Measurements from ENCODE around the gene RIMBP2. TPM values are rescaled to one million over a fixed set of nuclear protein-coding genes. Genes with fewer than 3 reads are reported as not detected.

Gene RIMBP2
- total RNA-seq, 1 donor from 2014 or later = not detected

GRCh38 chr12:130529781-130530180 is 186.3 kb downstream of the RIMBP2 start:
- DNase-seq = no peak

DNA sequence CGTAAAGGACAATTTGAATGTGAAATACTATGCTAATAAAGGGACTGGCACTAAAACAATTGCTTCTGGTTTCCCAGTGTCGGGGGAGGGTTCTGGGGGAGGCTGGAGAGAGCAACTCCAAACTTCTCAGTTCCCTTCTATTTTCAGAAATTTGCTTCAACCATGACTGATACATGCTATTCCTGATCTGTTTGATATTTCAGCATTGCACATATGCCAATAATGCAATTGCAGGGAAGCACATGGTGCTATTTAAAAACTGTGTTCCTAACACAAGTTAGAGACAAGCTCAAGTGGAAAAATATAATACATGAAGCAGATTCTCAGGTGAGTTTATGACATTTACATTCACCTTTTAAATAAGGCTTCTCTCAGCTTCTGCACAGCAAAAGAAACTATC is 188.9 kb downstream of the RIMBP2 start:
- DNase-seq = no peak

DNA sequence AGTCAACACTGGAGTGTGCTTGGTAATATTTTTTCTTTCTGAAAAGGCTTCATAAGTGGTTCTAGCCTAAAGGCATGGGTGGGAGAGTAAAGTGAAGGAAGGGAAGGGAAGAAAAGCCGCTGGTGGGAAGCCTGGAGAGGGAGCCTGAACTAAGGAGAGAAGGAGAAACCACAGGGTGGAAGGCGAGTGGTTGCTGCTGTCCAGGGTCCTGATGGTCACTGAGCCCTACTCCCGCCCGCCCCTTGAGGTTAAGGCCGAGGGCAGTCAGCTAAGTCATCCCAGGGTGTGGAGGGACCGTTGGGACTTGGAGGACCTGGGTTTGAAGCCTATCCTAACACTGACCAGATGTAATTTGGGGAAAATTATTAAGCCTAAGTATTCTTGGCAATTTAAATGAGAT is 189.3 kb downstream of the RIMBP2 start:
- no peak for DNase-seq

DNA sequence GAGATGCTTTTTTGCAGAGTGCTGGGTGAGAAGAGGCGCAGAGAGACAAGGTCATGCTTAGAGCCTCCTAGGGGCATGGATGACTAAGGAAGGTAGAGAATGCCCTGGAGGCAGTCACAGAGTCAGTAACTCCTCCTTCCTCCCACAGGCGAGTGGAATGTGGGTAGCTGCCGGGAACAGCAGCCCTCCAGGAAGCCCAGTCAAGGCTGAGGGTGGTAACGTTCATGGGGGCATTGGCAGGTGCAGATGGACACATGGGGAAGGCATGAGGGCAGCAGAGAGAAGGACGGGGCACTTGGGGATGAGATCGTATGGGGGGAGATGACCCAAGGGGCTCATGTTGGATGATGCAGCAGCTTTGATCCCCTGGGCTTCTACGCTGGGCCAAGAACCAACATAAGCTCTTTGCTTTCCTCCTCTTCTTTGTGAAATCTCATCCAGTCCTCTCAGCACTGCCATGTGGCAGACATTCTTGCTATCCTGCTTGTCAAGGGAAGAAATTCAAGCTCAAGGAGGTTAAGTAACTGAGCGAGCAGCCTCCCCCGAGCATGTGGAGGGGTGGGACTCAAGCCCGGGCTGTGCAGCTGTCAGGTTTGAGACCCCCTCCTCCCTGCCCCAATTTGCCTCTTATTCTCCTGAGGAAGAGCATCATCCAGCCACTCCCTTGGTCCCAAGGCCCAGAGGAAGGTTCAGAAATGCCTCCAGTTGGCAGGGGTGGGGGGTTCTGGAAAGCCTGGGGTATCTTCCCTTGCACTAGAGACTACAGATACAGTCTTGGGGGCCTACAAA is 190.5 kb downstream of the RIMBP2 start:
- DNase-seq = no peak

- no peak for DNase-seq
Measured at GRCh38 chr12:130524759-130525158, 191.3 kb downstream of the RIMBP2 start.

DNA sequence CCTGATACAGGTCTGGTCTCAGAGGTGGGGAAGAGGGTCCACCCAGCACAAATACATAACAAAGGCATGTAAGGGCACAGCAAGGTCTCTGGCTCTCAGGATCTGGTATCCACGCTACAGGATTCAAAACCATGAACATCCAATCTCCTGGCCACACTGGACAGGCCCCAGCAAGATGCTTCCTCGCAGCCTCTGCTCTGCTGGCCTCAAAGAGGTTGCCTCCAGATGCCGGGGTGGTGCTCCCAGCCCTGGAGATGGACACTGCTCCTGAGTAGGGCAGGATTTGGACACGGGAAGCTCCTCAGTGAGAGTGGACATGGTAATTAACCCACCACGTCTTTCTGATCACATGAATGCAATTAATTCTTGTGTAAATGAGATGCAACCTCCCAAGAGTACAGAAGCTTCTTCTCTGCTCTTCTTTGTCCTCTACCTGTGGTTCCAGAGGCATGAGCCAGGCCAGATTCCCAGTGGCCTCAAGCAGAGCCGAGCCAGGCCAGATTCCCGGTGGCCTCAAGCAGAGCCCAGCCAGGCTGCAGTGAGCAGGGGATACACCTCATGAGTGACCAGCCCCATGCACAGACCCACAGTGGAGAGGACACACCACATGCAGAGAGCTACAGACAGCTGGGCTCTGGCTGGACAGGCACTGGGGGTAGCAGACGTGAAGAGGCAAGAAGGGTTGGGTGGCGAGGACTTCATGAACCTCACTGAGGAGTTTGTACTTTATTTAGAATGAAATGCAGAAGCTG is 192.1 kb downstream of the RIMBP2 start:
- no peak for DNase-seq

DNA sequence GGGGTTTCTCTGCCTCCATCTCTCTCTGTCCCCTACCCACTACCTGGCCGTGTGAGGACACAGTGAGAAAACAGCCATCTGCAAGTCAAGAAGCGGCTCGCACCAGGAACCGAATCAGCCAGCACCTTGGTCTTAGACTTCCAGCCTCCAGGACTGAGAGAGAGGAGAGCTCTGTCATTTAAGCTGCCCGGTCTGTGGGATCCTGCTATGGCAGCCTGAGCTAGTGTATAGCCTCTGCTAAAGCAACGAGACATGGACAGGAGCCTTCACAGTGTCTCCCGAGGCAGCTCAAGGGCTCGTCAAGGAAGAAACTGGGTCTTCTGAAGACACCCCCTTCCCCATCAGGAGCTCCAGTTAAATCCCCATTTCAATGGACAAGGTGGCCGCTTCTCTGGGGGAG is 192.9 kb downstream of the RIMBP2 start:
- DNase-seq = no peak

DNA sequence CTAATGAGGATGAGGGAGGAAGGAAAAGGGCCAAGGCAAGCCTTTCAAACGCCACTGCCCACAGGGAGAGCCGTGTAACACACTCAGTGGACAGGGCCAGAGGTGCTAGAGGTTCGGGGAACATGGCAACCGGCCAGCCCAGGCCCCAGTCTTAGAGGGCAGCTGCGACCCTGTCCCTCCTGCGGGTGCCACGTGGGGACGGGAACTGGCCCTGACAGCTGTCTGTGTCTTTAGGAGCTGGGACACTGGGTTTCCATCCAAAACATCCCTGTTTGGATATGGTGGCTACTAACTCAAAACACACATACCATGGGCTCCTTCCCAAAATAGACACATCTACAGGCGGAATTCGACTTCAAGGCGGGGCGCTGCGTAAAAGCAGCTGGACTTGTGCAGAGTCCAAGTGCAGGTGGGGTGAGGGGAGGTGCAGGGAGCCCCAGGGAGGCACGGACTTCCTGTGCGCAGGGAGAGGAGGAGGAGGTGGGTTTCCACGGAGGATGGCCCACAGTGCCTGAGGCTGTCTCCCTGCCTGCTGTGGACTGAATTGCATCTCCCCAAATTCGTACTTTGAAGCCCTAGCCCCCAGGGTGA is 193.8 kb downstream of the RIMBP2 start:
- DNase-seq = no peak

GRCh38 chr12:130521375-130522124 is 194.5 kb downstream of the RIMBP2 start:
- no peak for DNase-seq

GRCh38 chr12:130520784-130521183 is 195.3 kb downstream of the RIMBP2 start:
- DNase-seq = no peak

GRCh38 chr12:130517588-130517987 is 198.5 kb downstream of the RIMBP2 start:
- DNase-seq = no peak

GRCh38 chr12:130514149-130514551 is 201.9 kb downstream of the RIMBP2 start:
- no peak for DNase-seq

DNA sequence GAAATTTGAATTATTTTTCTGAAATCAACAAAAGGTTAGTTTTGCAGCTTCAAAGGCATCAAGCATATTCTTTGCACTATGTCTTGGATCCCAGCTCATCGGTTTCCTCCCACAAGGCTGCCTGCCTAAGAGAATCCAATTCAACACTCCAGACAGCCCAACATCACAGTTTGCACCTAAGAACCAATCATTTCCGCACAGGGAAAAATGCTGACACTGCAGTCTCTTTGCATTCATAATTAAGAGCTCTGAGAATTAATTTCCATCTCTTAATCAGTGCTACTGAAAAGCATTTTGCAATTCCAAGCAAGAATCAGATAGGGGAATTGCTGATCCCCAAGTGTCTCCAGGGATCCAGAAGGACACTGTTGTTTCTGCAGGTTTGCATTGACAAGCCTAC is 202.5 kb downstream of the RIMBP2 start:
- DNase-seq = no peak

DNA sequence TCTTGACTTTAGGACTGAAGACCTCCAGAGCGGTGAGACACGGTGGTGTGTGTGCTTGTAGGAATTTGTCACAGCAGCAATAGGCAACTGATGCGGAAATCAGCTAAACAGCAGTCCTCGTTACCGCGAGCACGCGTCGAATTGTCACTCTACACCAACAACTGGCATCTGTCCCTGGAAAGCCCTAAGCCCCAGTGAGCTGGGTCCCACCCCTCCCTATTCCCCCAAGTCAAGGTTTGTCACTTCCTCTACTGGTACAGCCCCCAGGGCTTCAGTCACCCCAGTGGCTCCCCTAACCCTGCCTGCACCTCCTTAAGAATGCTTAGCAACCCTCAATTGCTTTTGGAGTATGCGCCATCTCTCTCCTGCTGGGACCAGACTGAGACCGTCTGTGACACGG is 204.8 kb downstream of the RIMBP2 start:
- DNase-seq = no peak

- DNase-seq = no peak
Measured at GRCh38 chr12:130509454-130509853, 206.6 kb downstream of the RIMBP2 start.

GRCh38 chr12:130508847-130509246 is 207.3 kb downstream of the RIMBP2 start:
- DNase-seq = no peak

DNA sequence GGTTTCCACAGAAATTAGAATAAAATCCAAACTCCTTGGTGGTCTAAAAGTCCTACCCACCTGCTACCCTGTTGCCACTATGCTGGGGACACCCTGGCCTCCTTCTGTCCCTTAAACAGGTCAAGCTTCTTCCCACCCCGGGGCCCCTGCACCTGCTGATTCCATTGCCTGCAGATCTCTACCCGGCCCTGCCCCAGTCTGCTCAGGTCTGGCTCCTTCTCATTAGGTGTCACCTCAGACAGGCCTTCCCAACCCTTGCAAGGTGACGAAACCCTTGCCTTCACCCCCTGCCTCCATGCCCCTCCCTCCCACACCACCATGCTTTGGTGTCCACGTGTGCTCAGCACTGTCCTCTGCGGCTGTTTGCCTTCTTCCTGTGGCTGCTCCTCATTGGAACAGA is 207.8 kb downstream of the RIMBP2 start:
- no peak for DNase-seq

DNA sequence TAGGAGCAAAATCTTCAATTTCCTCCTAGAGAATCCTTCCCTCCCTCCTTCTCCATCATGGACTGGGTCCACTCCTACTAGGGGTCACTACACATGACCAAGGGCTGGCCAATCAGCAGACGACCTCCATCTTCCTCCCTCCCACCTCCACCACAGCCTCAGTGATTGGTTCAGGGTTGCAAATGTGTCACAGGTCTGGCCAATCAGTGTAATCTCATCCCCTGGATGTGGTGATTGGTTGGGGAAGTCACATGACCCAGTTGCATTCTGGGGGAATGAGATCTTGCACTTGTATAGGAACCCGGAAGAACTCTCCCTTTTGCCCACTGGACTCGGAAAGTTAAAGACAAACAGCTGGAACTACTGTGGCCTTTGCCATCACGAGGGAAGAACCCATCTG is 209.3 kb downstream of the RIMBP2 start:
- no peak for DNase-seq

DNA sequence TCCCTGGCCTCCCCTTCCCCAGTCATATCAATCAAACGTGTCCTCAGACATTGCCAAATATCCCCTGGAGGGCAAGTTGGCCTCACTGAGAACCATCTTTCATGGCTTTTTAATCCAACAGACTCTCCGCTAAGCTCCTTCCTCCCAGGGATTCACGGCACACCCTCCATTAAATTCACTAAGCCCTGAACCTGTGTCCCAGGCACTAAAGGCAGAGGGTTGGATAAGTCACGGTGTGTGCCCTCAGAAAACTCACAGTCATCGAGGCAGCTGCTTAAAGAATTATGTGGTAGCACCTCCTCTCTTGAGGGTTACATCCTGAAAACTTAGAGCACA is 211.3 kb downstream of the RIMBP2 start:
- DNase-seq = no peak

DNA sequence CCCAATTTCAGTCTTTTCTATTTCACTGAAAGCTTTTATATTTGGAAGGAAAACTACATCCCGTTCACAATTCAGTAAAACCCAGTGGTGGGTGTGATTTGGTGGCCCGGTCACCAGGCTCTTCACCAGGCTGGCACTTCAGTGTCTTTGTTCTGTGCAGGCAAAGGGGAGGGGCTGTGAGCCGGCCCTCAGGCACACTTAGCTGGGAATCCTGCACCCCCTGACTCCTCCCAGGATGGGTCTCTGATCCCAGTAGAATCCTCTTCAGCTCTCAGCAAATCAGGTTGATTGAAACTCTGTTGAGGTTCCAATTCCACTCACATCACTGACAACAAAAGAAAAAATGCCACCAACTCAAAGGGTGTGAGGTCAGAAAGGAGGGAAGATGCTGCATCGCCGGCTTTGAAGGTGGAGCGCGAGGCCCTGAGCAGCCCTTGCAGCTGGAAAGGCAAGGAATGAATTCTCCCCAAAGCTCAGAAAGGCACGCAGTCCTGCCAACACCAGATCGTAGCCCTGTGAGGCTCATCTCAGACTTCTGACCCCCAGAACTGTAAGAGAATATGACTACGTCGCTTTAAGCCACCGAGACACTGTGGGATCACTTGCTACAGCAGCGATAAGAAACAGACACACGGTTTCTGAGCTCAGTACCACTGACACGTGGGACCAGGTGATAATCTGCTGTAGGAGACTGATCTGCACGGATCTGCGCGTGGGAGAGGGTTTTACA is 211.8 kb downstream of the RIMBP2 start:
- no peak for DNase-seq

GRCh38 chr12:130501821-130502220 is 214.3 kb downstream of the RIMBP2 start:
- DNase-seq = no peak

- DNase-seq = no peak
Measured at GRCh38 chr12:130500835-130501330, 215.2 kb downstream of the RIMBP2 start.
